ENCODE data around the gene MLST8. TPM values are rescaled to one million over a fixed set of nuclear protein-coding genes. Genes with fewer than 3 reads are reported as not detected.

The MLST8 gene
- total and polyA plus RNA-seq, 2 of the 8 experiments (the other 6 are each of a cell fraction or from before 2014, with no cell fraction given): 67.6 to 321 TPM

GRCh38 chr16:2199621-2200139 lies 5.6 kb upstream of the MLST8 start (continued):
- TF ChIP-seq POLR2AphosphoS5 (IDR thresholded peaks at IDR 0.05; ENCODE audit: low read depth, low read length) (no peak), BCL11A (IDR thresholded peaks at IDR 0.05; ENCODE audit: low read depth in 2 of 2, low read length in 2 of 2) (no peak), TEAD4 (IDR thresholded peaks at IDR 0.05; ENCODE audit: low read depth, low read length) (no peak), KDM5A (IDR thresholded peaks at IDR 0.05; ENCODE audit: low read length) (no peak)

Data from H1 (cell line).